GM12875 (cell line): ENCODE data around the gene LPAR1.
"Not testable (repeated sequence)": the region's sequence is repeated elsewhere in the genome, so short reads cannot be mapped to it uniquely, and the experiment has no call there.

Source experiments
- H3K4me3 ChIP-seq: one replicate; pipeline ENCODE4 v1.5.1; 2011; ENCODE audit warnings: low read depth, low read length, control low read depth
- TF ChIP-seq, protein P1 (sequence below): IDR thresholded peaks from 2 replicates; pipeline ENCODE4 v1.5.1; 2011; ENCODE audit warnings: low read depth, mild to moderate bottlenecking, control low read depth, inconsistent platforms, low read length, moderate library complexity, borderline replicate concordance; ENCODE audit not compliant: insufficient read depth

LPAR1 gene

DNA sequence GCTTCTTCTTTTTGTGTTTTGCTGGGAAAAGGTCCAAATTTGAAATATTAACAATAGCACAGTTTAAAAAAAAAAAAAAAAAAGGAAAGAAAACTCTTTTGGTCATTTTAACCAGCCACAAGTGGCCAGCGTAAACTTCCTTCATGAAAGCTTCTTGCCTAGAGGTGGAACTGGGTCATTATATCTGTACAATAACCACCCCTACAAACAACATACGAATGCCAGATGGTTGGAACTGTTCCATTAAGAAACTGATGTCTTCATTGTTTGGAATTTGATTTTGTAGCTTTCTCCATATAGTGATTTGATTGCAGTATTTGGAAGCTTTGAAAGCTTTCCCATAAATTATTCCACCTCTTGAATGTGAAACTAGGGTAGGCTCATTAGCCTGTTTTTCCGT lies 18.3 kb upstream of the LPAR1 start:
- H3K4me3 ChIP-seq = no peak overlapping the region
- TF ChIP-seq, protein P1, sequence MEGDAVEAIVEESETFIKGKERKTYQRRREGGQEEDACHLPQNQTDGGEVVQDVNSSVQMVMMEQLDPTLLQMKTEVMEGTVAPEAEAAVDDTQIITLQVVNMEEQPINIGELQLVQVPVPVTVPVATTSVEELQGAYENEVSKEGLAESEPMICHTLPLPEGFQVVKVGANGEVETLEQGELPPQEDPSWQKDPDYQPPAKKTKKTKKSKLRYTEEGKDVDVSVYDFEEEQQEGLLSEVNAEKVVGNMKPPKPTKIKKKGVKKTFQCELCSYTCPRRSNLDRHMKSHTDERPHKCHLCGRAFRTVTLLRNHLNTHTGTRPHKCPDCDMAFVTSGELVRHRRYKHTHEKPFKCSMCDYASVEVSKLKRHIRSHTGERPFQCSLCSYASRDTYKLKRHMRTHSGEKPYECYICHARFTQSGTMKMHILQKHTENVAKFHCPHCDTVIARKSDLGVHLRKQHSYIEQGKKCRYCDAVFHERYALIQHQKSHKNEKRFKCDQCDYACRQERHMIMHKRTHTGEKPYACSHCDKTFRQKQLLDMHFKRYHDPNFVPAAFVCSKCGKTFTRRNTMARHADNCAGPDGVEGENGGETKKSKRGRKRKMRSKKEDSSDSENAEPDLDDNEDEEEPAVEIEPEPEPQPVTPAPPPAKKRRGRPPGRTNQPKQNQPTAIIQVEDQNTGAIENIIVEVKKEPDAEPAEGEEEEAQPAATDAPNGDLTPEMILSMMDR = no peak

DNA sequence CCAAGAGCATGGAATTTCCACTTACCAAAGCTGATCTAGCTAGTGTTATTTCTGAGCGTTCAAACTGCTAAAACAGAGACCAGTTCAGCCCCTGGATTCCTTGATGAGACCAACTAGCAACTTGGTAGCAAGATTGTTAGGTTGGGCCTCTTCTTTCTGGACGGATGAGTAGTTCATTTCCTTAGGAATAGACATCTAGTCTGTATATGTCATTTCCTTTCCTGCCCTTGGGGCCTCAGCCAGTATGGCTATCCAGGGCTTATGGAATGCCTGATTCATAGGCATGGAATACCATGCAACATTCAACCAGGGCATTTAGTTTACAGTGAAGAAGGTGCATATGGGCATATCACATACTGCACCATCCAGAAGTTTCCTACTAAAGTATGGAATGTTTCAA lies 14.5 kb upstream of the LPAR1 start:
- H3K4me3 ChIP-seq = no peak overlapping the region
- TF ChIP-seq, protein P1 = no peak

DNA sequence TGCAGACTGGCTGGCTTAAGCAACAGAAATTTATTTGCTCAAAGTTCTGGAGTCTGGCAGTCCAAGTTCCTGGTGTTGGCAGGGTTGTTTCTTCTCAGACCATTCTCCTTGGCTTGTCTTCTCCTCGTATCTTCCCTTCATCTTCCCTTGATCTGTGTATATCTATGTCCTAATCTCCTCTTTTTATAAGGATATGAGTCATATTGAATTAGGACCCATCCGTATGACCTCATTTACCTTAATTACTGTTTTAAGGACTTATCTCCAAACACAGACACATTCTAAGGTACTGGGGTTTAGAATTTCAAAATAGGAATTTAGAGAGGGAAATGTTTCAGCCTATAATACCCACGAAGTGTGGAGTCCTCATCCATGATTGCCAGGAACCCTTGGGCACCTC lies 13.1 kb upstream of the LPAR1 start:
- no peak overlapping the region for H3K4me3 ChIP-seq
- TF ChIP-seq, protein P1 = no peak

DNA sequence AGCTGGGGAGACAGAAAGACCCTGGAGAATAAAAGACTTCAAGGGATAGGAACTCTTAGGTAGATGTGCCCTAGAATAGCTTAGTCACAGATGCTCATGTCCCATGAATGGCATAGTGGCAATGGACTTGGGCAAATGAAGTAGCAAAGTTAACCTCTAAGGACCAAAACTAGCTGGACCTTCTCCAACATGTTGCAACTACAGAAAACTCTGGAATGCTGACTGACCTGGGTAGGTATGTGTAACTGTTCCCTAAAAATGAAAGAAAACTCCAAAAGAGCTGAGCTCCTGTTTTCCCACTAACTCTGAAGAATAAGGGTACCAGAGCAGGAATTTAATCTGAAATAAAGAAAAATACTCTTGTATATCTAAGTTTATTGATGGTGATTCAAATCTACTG lies 12.5 kb upstream of the LPAR1 start:
- no peak overlapping the region for H3K4me3 ChIP-seq
- TF ChIP-seq, protein P1 = no peak

DNA sequence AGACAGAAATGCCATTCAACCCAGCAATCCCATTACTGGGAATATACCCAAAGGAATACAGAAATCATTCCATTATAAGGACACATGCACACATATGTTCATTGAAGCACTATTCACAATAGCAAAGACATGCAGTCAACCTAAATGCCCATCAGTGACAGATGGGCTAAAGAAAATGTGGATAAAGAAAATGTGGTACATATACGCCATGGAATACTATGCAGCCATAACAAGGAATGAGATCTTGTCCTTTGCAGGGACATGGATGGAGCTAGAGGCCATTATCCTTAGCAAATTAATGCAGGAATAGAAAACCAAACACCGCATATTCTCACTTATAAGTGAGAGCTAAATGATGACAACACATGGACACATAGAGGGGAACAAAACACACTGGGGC lies 9.0 kb upstream of the LPAR1 start:
- not testable (repeated sequence) for H3K4me3 ChIP-seq

DNA sequence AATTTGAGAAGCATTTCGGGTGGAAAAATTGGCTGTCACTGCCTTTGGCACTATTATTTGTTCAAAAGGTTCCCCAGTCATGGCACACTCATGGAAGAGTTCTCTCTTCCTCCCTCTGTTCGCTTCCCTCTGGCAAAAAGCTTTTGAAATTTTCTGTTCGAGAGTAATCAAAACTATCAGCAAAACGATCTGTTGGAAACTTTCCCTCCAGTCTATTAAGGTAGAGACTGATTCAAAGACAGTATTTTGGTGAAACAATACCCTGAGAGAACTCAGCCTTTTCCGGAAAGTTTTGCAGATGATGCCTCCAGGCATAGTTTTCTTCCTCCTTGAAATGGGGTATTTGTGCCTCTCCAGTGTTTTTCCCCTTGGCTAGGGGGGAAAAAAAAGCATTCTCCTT lies 3.6 kb upstream of the LPAR1 start:
- no peak overlapping the region for H3K4me3 ChIP-seq
- TF ChIP-seq, protein P1 = no peak

DNA sequence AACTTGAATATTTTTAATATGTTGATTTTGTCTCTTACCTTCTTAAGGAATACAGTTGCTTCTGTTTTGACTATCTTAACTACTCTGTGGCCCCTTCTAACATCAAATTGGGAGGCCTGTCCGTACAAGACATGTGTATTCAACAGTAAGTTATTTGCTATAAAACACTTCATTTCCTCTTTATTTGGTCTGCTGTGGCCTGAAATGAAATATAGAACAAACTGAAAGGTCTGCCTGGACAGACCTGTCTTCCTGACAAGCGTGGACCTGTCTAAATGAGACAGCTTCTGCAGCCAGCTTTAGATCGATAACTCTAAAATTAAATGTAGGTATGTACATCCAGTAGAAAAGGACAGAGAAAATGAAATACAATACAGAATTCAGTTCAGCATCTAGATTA lies 2.2 kb upstream of the LPAR1 start:
- no peak overlapping the region for H3K4me3 ChIP-seq
- TF ChIP-seq, protein P1 = no peak
